Esophagus squamous epithelium (tissue), 4 donors: ENCODE measurements around the gene GRAMD4.

Experiments used
- POLR2A ChIP-seq, 4 donors: fragments of 450-650 bp; IDR thresholded peaks; one replicate each; pipeline ENCODE4 v1.6.1; 2017; ENCODE audit warnings: antibody characterized with exemption in 4 of 4, mild to moderate bottlenecking in 4 of 4, moderate library complexity in 3 of 4
- TF ChIP-seq, protein P1 (sequence below), 6 experiments: fragments of 450-650 bp in 4 of 6; fragments of 200-600 bp in 2 of 6; sonication (generic) in 2 of 6; IDR thresholded peaks; one replicate each; pipeline ENCODE4 v1.5.1; 2016 to 2019; ENCODE audit warnings: antibody characterized with exemption in 6 of 6, mild to moderate bottlenecking in 4 of 6, moderate library complexity in 4 of 6

DNA sequence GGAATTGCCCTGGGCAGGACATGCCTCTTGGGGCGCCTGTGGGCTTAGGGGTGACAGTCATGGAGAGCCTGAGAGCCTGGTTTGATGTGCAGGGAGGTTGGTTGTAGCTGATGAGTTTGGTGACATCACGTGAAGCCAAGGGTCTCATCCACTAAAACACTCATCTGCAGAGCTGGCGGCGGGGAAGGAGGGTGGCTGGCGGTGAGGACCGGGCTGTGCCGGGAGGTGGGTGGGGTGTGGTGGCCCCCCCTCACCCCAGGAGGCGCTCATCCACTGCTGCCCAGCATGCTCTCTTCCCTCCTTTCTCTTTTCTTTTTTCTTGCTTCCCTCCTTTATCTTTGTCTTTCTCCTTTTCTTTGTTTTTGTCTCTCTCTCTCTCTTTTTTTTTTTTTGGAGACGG is 49.0 kb downstream of the GRAMD4 start:
- TF ChIP-seq, protein P1, sequence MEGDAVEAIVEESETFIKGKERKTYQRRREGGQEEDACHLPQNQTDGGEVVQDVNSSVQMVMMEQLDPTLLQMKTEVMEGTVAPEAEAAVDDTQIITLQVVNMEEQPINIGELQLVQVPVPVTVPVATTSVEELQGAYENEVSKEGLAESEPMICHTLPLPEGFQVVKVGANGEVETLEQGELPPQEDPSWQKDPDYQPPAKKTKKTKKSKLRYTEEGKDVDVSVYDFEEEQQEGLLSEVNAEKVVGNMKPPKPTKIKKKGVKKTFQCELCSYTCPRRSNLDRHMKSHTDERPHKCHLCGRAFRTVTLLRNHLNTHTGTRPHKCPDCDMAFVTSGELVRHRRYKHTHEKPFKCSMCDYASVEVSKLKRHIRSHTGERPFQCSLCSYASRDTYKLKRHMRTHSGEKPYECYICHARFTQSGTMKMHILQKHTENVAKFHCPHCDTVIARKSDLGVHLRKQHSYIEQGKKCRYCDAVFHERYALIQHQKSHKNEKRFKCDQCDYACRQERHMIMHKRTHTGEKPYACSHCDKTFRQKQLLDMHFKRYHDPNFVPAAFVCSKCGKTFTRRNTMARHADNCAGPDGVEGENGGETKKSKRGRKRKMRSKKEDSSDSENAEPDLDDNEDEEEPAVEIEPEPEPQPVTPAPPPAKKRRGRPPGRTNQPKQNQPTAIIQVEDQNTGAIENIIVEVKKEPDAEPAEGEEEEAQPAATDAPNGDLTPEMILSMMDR (IDR thresholded peaks at IDR 0.05), result no peak
- TF ChIP-seq POLR2A (IDR thresholded peaks at IDR 0.05), result no peak
